ENCODE data around the gene SLC4A9.
"Not testable (repeated sequence)": the region's sequence is repeated elsewhere in the genome, so short reads cannot be mapped to it uniquely, and the experiment has no call there.

SLC4A9 gene

DNA sequence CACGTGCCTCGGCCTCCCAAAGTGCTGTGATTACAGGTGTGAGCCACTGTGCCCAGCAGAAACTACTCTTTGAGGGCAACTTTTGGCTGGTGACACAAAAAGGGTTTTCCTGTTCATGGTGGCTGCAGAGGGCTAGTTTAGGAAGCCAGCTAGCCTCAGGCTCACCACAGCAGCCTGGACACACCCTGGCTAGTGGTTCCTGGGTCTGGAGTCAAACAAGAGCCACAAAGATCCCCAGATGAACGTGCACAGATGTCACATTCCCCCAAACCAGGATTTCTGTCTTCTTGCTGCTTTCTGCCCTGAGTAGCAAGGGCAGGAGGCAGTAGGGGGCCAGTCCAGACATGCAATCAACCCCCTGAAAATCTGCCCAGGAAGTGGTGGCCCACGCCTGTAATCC lies 20.4 kb upstream of the SLC4A9 start:
- DNase-seq: no peak

DNA sequence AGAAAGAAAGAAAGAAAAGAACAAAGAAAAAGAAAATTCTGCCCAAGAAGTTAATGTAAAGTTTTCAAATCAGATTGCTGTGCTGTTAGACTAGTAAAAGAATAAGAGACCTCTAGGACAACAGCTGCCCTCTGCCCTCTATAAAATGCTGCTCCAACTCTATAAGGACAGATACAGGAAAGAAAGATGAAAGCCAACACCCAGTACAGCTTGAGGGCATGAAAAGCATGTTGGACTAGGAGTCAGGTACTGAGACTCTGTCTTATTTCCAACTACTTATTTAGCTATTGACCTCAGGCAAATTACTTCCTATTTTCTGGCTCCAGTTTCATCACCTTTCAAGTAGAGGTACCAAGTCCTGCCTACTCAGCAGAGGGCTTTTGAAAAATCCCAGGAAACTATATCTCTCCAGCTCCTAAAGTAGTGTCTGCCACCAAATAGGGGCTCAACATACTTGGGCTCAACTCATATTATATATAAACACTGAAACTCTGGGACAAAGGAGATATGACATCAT lies 19.3 kb upstream of the SLC4A9 start:
- DNase-seq: no peak

DNA sequence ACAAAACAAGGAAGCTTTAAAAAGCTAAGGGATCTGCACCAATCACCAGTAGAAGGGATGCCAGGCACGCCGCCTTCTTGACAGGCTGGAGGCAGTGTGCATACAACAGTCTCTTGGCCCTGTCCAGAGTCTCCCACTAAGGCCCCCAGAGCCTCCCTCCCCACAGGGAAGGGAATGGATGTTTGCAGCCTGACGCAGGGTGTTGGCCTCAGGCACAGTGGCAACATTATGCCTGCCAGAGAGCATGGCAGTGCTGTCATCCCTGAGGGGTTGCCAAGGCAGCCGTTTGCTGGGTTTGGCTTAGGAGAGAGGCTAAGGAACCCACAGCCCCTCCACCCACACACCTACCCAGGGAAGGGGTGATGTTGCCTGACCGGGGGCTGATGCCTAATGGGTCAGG lies 18.4 kb upstream of the SLC4A9 start:
- DNase-seq: peak; percentile 52

DNA sequence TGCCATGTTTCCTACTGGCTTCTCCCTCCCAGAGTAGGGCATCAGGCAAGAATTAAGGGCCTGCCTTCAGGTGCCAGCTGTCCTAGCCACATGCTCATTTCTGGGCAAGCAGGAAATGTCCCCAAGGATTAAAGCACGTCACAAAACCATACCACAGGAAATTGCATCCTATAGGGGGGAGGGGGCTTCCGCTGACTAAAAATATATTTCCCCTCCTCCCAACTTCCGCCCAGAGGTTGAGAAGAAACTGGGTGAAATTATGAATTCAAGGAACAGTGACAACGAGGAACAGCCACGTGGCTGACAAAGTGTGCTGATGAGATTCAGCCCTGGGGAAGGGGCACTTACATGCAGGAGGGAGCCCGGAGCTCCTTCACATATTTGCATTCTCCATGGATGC lies 17.7 kb upstream of the SLC4A9 start:
- peak; percentile 69 for DNase-seq

DNA sequence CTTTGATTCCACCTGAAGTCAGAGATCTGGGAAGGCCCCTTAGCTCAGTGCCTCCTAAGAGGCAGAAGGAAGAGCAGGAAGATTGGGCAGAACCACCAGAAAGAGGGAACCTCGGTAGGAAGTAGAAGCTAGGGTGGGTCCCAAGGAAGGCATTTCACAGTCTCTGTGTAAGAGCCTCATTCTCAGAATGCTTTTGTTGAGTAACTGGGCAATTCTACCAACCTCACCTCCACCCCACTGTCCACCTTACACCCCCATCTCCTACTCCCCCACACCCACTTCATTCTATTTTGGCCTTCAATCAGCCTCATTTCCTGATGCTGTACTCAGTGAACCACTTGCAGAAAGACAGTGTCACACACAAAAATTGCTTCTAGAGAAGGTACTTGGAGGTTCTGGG lies 17.1 kb upstream of the SLC4A9 start:
- DNase-seq: no peak

DNA sequence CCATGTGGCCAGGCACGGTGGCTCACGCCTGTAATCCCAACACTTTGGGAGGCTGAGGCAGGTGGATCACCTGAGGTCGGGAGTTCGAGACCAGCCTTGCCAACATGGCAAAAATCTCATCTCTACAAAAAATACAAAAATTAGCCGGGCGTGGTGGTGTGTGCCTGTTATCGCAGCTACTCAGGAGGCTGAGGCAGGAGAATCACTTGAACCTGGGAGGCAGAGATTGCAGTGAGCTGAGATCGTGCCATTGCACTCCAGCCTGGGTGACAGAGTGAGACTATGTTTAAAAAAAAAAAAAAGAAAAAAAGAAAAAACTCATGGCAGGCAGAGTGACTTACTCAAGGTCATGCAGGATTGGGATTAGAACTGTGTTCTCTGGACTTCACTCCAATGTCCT lies 16.1 kb upstream of the SLC4A9 start:
- not testable (repeated sequence) for DNase-seq

DNA sequence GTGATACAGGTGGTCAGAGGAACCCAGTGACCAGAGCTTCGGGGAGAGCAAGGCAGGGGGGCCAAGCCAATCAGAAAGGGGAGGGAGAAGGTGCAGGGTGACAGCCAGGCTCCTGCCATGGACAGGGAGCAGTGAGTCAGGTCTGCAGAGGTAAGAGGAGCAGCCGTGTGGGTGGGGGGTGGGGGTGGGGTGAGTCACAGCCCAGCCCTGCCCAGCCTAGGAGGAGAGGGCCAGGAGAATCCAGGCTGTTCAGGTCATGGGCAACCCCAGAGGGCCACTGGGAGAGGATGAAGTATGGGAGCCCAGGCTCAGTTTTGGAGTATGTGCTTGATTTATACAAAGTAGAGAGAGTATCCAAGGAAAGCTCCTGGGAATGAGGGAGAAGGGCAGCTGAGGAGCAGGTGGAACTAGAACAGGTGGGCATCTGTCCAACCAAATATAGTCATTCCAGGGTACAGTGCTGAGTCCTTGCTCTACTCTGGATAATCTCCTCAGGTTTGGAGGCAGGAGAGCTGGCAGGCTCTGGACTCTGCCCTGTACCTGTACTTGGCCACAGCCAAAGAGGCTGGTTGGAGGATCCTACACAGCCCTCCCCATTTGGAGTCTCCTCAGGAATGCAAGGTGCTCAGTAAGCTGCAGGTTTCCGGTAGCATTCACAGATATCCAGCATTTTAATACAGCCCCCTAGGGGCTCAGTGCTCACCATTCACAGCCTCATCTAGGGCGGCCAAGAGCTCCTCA lies 15.1 kb upstream of the SLC4A9 start:
- DNase-seq: no peak

DNA sequence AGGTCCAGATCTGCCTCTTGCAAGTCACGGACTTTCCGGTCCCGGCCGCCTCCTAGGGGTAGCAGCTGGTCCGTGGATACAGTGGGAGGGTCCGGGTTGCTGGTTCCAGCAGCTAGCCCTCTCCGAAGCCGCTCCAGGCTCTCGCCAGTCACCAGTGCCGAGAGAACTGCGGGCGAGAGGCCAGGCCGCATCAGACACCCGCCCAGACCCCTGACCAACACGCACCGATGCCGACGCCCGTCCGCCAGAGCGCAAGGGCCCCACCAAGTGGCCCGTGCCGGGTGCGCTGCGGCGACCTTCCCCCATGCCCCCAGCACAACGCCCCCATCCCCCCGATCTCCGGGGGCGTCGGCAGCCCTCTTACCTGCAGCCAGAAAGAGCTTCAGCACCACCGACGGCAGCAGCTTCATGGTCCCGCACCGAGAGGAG lies 14.1 kb upstream of the SLC4A9 start:
- DNase-seq: peak; percentile 76

DNA sequence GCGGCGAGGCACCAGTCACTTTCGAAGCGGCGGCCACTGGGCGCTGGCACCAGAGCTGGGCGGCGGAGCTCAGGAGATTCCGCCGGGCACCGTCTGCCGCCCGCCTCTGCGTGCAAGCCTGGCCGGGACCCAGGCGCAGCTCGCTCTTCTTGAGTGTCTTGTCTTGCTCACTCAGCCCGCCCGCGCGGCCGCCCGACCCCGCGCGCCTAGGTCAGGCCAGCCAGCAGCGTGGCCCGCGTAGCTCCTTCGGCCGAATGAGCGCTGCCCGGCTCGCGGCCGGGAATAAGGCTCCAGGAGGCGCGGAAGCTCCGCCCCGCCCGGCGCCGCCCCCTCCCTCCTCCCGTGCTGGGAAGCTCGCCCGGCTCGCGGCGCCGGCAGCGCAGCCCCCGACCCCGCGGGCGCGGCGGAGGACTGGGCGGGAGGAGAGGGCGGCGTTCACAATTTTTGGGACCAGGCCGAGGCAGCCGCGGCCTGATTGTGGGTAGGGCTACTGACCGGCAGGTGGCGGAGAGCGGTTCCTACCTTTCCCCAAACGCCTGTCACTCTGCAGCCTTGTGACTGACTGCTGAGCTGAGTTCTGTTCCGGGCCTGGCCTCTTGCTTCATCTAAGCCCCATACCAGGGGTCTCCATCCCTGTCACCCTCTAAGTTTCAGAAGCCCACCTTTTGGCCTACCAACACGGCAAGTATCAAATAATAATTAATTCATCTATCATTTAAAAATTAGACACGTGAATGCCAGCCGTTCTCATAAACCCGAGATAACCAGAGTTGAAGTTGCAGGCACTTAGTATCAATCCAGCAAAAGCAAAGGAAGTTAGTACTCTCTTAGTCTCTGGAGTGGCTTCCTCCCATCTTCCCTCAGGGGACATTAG lies 13.4 kb upstream of the SLC4A9 start, which contains the start of gene HBEGF:
HBEGF (minus strand) TSS at position 256 of the 874 bp plus-strand sequence. CDS start 275 bp downstream, outside the sequence.
- peak; percentile 87 for DNase-seq

DNA sequence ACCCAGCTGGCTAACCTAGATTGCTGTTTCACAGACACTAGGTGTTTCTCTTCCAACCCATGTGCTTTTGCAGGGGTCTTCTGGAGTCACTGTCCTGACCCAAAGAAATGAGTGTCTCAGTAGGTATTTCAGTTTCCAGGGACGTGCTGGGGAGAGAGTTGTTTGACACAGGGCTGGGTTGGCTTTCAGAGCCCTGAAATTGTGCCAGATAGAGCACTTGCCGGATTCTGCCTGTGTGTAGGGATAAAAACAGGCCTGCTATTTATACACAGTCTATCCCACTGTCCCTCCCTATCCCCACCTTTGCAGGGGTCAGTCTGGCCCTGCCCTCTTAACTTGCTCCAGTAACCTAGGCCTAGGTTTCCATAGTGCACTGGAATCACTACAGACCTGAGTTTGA lies 12.6 kb upstream of the SLC4A9 start:
- DNase-seq: no peak

DNA sequence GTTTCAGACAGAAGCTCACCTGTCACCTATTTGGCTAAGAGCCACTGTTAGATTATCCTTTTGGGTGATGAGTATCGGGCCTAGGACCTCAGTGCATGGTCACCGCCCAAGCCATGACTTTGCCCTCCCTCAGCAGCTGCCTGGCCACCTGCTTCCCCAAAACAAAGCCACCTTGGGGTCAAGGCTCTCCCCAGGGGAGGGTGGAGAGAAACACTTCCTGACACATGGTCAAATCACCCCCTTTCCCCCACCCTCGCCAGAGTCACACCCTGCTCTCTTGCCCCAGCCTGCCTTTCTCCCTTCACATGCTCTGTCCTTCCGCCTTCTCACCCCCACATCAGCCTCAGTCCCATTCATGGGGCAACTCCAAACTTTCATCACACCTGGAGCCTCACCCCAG lies 11.9 kb upstream of the SLC4A9 start:
- no peak for DNase-seq

DNA sequence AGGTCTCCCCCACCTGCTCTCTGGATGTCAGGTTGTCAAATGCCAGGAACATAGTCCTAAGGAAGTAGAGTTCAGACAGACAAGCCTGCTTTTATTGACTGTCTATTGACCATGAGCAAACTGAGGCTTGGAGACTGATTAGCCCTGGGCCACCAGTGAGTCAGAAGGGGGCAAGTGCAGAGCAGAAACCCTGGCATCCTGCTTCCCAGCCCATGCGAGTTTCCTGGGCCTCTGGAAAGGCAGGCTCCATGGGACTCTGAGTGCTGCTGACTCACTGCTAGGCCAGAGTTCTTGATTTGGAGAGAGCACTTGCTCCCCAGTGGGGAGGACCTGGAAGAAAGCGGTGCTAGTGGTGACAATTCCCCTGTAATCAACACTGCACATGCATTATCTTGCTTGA lies 10.8 kb upstream of the SLC4A9 start:
- DNase-seq: no peak

DNA sequence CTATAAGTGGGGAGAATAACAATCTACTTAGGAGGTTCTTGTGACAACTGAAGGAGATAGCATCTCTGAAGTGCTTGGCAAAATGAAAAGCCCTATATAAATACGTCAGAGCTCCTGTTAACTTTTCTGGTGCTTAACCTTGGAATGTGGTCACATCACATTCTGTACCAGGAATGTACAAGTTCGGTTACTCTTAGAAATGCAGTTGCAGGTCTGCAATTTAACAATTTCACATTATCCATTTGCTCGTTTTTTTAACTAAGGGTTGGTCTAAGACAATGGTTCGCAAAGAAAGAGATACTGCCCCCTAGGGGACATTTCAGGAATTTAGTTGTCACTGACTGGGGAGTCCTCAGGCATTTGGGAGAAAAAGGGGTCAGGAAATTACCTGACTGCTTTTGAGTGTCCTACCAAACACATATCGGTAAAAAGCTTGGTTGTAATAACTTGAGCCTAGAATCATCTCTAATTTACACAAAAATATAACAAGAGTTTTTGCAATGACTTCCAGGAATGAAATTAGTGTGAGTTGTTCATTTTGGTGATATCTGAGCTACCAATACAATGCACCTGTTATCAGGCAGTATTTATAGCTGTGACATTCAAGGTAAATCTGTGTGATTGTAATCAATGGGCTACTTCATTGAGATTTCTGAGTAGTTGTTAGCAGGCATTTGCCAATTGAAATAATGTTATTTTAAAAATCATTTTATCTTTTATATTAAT lies 8.2 kb upstream of the SLC4A9 start:
- no peak for DNase-seq

DNA sequence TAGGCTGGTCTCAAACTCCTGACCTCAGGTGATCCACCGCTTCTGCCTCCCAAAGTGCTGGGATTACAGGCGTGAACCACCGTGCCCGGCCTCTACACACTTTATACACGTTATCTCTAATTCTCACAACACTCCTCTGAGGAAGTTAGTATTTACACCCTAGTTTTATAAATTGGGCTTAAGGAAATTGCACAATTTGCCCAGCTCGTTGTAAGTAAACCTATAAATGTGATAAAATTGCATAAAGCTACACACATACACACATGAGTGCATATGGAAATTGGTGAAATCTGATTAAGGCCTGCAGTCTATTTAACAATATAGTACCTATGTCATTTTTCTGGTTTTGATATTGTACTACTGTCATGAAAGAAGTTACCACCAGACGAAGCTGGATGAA lies 4.4 kb upstream of the SLC4A9 start:
- DNase-seq: no peak

DNA sequence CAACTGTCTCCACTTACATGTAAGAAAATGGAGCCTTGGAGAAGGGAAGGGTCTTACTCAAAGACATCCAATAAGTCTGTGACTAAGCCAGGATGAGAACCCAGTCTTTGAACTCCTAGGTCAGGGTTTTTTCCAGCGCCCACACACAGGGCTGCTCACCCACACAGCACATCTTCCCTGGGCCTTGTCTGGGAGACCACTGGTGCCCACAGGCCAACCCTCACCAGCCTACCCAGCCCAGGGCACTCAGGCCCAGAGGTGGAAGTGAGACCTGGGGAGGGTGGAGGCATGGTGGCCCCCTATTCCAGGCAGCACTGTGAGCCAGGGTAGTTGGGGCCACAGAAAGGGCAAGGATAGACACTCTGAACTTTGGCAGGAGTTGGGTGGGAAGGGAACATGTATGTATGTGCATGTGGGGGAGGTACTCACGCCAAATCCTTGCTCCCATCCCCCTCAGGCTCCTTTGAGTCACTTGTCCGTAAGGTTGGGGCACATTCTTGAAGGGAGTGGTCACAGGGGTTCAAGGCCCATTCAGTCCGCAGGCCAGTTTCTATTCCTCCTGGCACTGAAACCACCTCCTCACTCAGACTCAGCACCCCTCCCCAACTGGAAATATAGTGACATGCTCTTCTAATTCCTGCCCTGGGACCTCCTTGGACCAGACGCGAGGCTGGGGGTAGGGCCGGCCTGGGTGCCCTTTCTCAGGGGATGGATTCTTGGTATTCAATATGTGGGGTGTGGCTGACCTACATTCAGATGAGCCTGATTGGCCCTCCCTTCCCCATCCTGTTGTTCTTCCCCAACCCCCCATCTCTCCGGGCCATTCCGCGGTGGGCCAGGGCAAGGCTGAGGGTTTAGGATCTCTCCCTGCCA lies 2.9 kb upstream of the SLC4A9 start:
- no peak for DNase-seq

DNA sequence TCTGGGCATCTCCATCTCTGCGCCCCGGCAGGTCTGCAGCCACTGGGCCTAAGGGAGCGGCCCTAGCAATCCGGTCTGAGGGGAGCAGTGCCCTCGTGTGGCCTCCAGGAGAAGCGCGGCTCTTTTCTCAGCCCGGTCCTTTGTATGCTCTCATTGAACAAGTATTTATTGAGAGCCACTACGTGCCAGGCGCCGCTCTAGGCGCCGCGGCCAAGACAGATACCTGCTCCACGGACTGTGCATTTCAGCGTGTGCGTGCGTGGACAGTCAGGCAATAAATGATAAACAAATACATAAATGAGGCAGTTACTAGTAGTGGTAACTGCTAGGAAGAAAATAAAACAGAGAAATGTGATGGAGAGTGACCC lies 2.3 kb upstream of the SLC4A9 start:
- peak; percentile 88 for DNase-seq

DNA sequence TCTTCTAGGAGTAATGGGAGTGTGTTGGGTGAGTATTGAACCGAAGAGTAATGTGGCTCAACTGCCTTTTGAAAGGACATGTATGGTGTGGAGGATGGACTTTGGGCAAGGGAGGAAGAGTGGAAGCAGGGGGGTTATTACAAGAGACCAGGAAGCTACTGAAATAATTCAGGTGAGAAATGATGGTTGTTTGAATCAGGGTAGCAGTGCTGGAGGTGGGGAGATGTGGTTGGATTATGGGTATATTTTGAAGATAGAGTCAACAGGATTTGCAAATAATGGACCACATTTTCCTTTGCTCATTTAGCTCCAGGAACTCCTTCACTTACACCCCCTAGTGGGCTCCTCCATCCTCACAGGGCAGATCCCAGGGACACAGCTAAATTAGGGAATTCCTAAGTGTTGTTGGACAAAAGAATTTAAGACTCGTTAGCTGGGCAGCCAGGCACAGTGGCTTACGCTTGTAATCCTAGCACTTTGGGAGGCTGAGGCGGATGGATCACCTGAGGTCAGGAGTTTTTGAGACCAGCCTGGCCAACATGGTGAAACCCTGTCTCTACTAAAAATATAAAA lies 1.2 kb upstream of the SLC4A9 start:
- DNase-seq: no peak

DNA sequence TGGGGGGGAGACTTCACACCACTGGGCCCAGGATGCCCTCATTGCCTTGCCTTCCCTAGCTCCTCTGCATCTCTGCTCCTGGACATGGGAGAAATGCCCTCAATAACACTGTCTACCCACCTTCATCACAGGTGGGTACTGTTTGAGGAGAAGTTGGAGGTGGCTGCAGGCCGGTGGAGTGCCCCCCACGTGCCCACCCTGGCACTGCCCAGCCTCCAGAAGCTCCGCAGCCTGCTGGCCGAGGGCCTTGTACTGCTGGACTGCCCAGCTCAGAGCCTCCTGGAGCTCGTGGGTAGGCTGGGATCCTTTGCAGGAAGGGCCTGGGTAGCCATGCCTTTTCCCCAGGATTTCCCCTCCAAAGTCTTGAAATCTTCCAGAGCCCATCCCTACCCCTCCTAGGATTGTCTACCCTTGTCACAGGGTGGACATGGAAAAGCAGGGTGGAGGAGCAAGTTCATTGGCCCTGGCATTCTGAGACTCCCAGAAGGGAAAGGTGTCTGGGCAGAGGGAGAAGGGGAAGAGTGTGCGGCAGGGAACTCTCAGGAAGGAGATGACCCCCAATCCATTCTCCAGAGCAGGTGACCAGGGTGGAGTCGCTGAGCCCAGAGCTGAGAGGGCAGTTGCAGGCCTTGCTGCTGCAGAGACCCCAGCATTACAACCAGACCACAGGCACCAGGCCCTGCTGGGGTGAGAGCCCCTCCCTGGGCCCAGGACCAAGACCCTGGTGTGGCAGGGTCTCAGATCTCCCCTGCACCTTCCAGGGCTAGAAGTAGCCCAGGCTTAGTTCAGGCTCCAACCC lies 886 bp downstream of the SLC4A9 start:
- no peak for DNase-seq

DNA sequence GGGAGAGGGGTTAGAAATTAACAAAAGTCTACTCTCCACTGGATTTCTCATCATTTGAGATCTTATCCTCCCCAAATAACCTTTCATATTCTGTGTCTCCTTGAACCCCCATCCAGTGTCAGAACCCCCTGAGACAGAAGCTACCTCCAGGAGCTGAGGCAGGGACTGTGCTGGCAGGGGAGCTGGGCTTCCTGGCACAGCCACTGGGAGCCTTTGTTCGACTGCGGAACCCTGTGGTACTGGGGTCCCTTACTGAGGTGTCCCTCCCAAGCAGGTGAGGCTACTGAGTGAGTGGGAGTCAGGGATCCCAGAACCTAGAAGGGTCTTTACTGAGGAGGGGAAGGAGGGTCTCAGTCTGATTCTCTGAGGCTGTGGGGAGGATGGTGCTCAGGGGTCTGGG lies 1.9 kb downstream of the SLC4A9 start:
- DNase-seq: no peak

DNA sequence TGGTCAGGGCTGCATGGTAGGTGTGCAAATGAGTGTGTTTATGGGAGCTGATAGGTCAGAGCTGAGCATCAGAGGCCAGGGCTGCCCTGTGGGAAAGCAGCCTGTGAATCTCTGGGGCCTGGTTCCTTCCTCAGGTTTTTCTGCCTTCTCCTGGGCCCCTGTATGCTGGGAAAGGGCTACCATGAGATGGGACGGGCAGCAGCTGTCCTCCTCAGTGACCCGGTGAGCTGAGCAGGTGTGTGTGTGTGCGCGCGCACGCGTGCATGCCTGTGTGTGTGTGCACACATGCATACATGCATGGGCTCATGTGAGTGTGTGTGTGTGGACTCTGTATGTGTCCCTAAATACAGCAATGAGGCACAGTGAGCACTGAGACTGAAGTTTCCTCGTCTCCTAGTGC lies 2.3 kb downstream of the SLC4A9 start:
- DNase-seq: no peak
